Neural crest cell (in vitro differentiated cells): ENCODE data around the gene TNNI2. TPM values are rescaled to one million over a fixed set of nuclear protein-coding genes. Genes with fewer than 3 reads are reported as not detected.

Experiments
- DNase-seq: peaks from one replicate; pipeline ENCODE4 v3.0.0; 2021; ENCODE audit warnings: low read depth, mixed read lengths, low spot score
- H3K27ac Mint-ChIP-seq: one replicate; pipeline ENCODE4 v1.8.0; 2021; ENCODE audit warnings: mild to moderate bottlenecking, mixed read lengths; ENCODE audit not compliant: unreplicated experiment
- H3K27me3 Mint-ChIP-seq: 2 replicates; pipeline ENCODE4 v1.8.0; 2021; ENCODE audit warnings: low read depth, mild to moderate bottlenecking, mixed read lengths
- H3K36me3 Mint-ChIP-seq: 2 replicates; pipeline ENCODE4 v1.8.0; 2021; ENCODE audit warnings: low read depth, mild to moderate bottlenecking, mixed read lengths
- H3K4me1 Mint-ChIP-seq: 2 replicates; pipeline ENCODE4 v1.8.0; 2021; ENCODE audit warnings: mixed read lengths
- H3K4me3 Mint-ChIP-seq: one replicate; pipeline ENCODE4 v1.8.0; 2021; ENCODE audit warnings: mild to moderate bottlenecking, mixed read lengths
- H3K9me3 Mint-ChIP-seq: 2 replicates; pipeline ENCODE4 v1.8.0; 2021; ENCODE audit warnings: mixed read lengths
- total RNA-seq: library from RNA; stranded (reverse); gene quantifications from 2 replicates; pipeline ENCODE4 v1.2.1, GENCODE V29; 2021
- TF ChIP-seq, protein P1 (sequence below): fragments of 200-600 bp; sonication (generic); conservative IDR thresholded peaks from 2 replicates; pipeline ENCODE4 v1.5.0; 2021; ENCODE audit warnings: antibody characterized with exemption, mild to moderate bottlenecking

Gene TNNI2
- total RNA-seq, 1 donor from 2014 or later, result not detected

DNA sequence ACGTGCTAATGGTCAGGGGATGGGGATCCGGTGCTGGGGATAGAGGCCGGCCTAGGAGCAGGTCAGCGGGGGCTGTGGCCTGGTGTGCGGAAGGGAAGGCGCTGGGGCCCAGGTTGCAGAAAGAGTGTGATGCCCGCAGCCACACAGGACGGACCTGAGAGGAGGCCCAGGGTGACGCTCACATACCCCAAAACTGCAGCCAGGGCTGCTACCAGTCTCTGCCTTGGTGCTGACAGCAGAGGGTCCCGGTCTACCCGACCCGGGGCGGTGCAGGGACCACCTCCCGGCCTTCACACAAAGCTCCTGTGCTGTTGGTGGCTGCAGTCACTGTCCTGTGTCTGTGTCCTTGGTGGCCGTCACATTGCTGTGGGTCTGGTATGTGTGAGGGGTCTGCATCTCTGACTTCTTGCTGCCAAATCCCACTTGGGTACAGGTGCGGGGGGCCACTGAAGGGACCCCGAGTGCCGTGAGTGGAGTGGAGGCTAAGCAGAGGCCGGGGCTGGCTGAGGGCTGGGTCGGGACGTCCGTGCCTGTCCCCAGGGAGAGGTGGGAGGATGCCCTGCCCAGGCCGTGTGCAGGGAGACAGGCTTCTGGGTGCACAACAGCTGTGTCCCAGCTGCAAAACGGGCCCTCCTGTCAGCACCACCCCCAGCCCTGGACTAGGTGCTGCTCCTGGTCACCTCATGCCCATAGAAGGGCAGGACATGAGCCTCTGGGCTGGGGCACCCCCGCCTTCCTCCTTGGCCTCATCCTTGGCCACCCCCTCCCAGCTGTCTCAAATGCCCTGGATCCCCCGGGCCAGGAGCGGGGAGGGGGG is 15.6 kb downstream of the TNNI2 start:
- Mint-ChIP-seq H3K9me3 (no peaks in the 10 kb centered on the region), H3K4me3 (no peak overlapping the region), H3K36me3 (no peaks in the 10 kb centered on the region), H3K27me3 (no peaks in the 10 kb centered on the region), H3K4me1 (no peaks in the 10 kb centered on the region), H3K27ac (no peak overlapping the region)
- TF ChIP-seq, protein P1, sequence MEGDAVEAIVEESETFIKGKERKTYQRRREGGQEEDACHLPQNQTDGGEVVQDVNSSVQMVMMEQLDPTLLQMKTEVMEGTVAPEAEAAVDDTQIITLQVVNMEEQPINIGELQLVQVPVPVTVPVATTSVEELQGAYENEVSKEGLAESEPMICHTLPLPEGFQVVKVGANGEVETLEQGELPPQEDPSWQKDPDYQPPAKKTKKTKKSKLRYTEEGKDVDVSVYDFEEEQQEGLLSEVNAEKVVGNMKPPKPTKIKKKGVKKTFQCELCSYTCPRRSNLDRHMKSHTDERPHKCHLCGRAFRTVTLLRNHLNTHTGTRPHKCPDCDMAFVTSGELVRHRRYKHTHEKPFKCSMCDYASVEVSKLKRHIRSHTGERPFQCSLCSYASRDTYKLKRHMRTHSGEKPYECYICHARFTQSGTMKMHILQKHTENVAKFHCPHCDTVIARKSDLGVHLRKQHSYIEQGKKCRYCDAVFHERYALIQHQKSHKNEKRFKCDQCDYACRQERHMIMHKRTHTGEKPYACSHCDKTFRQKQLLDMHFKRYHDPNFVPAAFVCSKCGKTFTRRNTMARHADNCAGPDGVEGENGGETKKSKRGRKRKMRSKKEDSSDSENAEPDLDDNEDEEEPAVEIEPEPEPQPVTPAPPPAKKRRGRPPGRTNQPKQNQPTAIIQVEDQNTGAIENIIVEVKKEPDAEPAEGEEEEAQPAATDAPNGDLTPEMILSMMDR, result no peak
- no peak for DNase-seq

DNA sequence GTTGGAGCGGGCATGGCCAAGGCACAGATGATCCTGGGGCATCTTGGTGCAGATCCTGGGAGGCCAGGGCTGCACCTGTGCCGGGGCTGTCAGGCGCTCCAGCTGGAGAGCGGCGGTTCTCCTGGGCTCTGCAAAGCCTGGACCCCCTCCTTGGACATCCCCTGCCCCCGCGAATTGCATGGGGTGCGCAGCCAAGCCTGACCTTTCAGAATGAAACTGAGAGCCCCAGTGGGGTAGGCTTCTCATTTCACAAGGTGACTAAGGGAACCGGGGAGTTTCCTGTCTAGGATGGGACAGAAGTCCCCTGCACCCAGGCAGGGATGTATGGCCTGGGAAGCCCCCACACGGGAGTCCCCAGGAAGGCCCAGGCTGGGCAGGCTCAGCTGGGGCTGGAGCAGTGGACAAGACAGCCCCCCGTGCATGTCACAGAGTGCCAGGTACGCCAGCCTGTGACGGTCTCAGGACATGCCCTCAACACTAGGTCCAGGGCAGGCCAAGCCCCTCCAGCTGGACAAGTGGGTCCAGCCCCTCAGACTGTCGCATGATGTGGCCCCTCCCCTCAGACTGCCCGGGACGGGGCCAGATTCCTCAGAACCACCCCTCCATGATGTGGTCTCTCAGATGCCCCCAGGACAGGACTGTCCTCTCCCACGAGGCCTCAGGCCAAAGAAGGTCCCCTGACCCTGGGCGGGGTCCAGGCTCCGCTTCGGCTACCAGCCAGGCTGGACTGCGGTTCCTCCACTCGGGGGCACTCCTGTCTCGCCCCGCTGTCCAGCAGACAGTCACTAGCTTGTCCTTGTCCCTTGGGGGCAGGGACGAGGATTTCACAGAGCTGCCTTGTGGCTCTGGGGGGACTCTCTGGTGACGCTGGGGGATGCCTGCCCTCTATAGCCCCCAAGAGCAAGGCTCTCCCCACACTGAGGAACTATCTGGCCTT is 16.4 kb downstream of the TNNI2 start:
- H3K36me3 Mint-ChIP-seq, result no peaks in the 10 kb centered on the region
- TF ChIP-seq, protein P1, result no peak
- no peaks in the 10 kb centered on the region for H3K4me1 Mint-ChIP-seq
- no peak overlapping the region for H3K27ac Mint-ChIP-seq
- H3K9me3 Mint-ChIP-seq, result no peaks in the 10 kb centered on the region
- H3K4me3 Mint-ChIP-seq, result no peak overlapping the region
- DNase-seq, result no peak
- no peaks in the 10 kb centered on the region for H3K27me3 Mint-ChIP-seq

DNA sequence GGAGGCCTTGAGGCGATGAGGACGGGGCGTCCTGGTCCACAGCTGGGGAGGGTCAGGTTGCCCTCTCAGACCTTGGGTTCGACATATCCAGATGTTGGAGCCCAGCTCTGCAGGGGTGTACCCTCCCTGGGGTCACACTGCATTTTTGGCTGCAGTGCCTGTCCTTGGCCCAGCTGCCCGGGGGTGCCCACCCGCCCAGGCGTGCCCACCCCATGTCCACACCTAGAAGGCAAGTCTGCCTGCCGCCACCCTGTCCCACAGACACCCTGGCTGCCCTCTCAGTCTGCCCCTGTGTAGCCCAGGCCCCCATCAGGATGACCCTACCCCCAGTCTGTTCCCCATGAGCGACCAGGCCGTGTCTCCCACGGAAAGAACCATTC is 17.1 kb downstream of the TNNI2 start:
- Mint-ChIP-seq H3K9me3 (no peaks in the 10 kb centered on the region), H3K27me3 (no peaks in the 10 kb centered on the region), H3K4me3 (no peak overlapping the region), H3K36me3 (no peaks in the 10 kb centered on the region), H3K27ac (peak overlapping the region; percentile 12), H3K4me1 (no peaks in the 10 kb centered on the region)
- DNase-seq, result no peak
- TF ChIP-seq, protein P1, result no peak

DNA sequence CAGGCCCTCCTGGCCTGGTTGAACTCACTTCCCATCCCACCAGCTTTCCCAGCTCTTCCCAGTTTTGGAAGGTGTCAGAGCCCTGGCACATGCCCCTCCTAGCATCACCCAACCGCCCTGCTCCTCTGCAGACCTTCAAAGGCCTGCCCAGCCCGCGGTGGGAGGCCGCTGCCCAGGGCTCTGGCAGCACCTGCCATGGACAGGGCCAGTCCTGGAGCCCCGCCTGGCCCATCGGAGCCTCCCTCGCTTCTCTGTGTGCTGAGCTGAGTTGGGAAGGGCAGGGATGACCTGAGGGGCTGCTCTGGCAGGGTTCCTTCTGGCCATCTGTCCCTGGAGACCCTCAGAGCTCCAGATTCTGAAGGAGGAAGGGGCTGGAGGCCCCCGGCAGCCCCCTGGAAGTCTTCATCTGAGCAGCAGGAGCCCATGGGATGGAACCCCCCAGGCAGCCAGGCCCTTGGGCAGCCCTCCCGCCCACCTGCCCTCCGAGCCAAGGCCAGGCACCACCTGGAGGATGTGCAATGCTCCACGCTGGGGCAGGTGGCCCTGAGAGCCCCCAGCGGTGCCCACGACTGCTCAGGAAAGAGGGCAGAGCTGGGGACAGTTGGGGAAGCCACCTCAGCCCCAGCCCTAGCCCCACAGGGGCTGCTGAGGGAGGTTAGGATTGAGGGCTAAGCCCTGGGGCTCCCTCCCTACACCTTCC is 17.7 kb downstream of the TNNI2 start:
- Mint-ChIP-seq H3K4me3 (no peak overlapping the region), H3K36me3 (no peaks in the 10 kb centered on the region), H3K27ac (peak overlapping the region; percentile 12), H3K4me1 (no peaks in the 10 kb centered on the region), H3K27me3 (no peaks in the 10 kb centered on the region), H3K9me3 (no peaks in the 10 kb centered on the region)
- TF ChIP-seq, protein P1, result no peak
- DNase-seq, result no peak

DNA sequence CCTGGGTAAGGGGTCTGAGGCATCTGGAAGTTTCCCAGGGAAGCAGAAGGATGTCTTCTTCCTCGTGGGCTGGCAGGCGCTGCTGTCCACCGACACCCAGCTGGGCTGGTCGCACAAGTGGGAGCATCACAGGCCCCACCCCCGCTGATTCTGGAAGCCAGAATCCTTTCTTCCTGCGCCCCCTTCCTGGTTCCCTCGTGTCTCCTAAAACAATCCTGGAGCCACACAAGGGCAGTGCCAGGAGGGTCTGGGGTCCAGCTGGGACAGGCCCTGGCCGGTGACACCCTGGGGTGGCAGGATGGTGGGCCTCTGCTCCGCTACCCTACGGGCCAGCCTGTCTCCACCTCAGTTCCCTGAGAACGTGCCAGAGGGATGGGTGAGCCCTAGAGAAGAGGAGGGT is 18.3 kb downstream of the TNNI2 start:
- Mint-ChIP-seq H3K4me3 (no peak overlapping the region), H3K9me3 (no peaks in the 10 kb centered on the region), H3K4me1 (no peaks in the 10 kb centered on the region), H3K27ac (no peak overlapping the region), H3K27me3 (no peaks in the 10 kb centered on the region), H3K36me3 (no peaks in the 10 kb centered on the region)
- TF ChIP-seq, protein P1, result no peak
- DNase-seq, result no peak
